Astrocyte of the cerebellum (primary cell): ENCODE results near the gene FLRT2.

Experiments
- DNase-seq: peaks from one replicate; pipeline ENCODE4 v3.0.0-alpha.2; 2011; ENCODE audit warnings: low read depth
- H3K4me3 ChIP-seq: 2 replicates; pipeline ENCODE4 v1.5.1; 2011; ENCODE audit warnings: mild to moderate bottlenecking, low read depth, low read length, moderate library complexity
- CTCF ChIP-seq: IDR thresholded peaks from 2 replicates; pipeline ENCODE4 v1.5.1; 2012; ENCODE audit warnings: low read length, low read depth, moderate library complexity, mild to moderate bottlenecking; ENCODE audit errors: missing control alignments
- in situ Hi-C: cut with HindIII; loops from 2 replicates; pipeline ENCODE4 v1.10.0; 2017; ENCODE audit warnings: low sequenced_read_pairs

Gene FLRT2

GRCh38 chr14:85556267-85556666 lies 26.3 kb downstream of the FLRT2 start:
- DNase-seq = no peak
- no peak overlapping the region for H3K4me3 ChIP-seq
- in situ Hi-C loops = loop anchor here (25.0 kb wide), 1 partner anchor 1356 kb away; no protein-coding TSS in a partner anchor
- no peak for TF ChIP-seq CTCF

GRCh38 chr14:85558505-85558904 lies 28.6 kb downstream of the FLRT2 start:
- no peak for TF ChIP-seq CTCF
- in situ Hi-C loops = loop anchor here (25.0 kb wide), 1 partner anchor 1354 kb away; no protein-coding TSS in a partner anchor
- DNase-seq = no peak

GRCh38 chr14:85562630-85563029 lies 32.7 kb downstream of the FLRT2 start:
- no peak overlapping the region for H3K4me3 ChIP-seq
- DNase-seq = no peak
- no peak for TF ChIP-seq CTCF
- in situ Hi-C loops = loop anchor here (25.0 kb wide), 1 partner anchor 1350 kb away; no protein-coding TSS in a partner anchor

More at GRCh38 chr14:85558505-85558904, 28.6 kb downstream of the FLRT2 start:
- H3K4me3 ChIP-seq = no peak overlapping the region

GRCh38 chr14:85564841-85565527 lies 35.0 kb downstream of the FLRT2 start:
- TF ChIP-seq CTCF = no peak
- in situ Hi-C loops = loop anchor here (25.0 kb wide), 1 partner anchor 1347 kb away; no protein-coding TSS in a partner anchor
- DNase-seq = no peak
- H3K4me3 ChIP-seq = no peak overlapping the region

- TF ChIP-seq CTCF = no peak
- no peak overlapping the region for H3K4me3 ChIP-seq
- in situ Hi-C loops = loop anchor here (25.0 kb wide), 1 partner anchor 1346 kb away; no protein-coding TSS in a partner anchor
- no peak for DNase-seq
Observed at GRCh38 chr14:85565862-85566296, 35.9 kb downstream of the FLRT2 start.

GRCh38 chr14:85566603-85567002 lies 36.7 kb downstream of the FLRT2 start:
- TF ChIP-seq CTCF = no peak
- in situ Hi-C loops = loop anchor here (25.0 kb wide), 1 partner anchor 1346 kb away; no protein-coding TSS in a partner anchor
- no peak for DNase-seq
- no peak overlapping the region for H3K4me3 ChIP-seq
